ENCODE measurements around the gene FNDC3A. TPM values are rescaled to one million over a fixed set of nuclear protein-coding genes. Genes with fewer than 3 reads are reported as not detected.

The FNDC3A gene
- total RNA-seq, 1 experiment from 2014 or later: 15.6 TPM

- ChIA-PET POLR2A (ENCODE audit: unreplicated experiment) (no interaction called here), CTCF (no interaction called here)
- Histone ChIP-seq H3K27ac (ENCODE audit: low read length) (no peak overlapping the region), H4K20me1 (ENCODE audit: low read length) (no peaks in the 10 kb centered on the region), H3K9ac (ENCODE audit: low read length) (no peak overlapping the region), H3K27me3 (ENCODE audit: low read length) (no peaks in the 10 kb centered on the region), H3K9me2 (replicated peaks; ENCODE audit: low read length) (no peaks in the 10 kb centered on the region), H3K9me3 (ENCODE audit: low read length) (no peaks in the 10 kb centered on the region), H3K36me3 (ENCODE audit: low read depth, low read length) (no peaks in the 10 kb centered on the region), H3K4me3 (ENCODE audit: low read length) (no peak overlapping the region), H3F3A (ENCODE audit: low read length, unreplicated experiment) (no peaks in the 10 kb centered on the region), H3K79me2 (ENCODE audit: low read length) (no peaks in the 10 kb centered on the region), H3K4me2 (ENCODE audit: low read length) (no peak overlapping the region), H2AFZ (ENCODE audit: low read length) (no peak overlapping the region), H3K4me1 (ENCODE audit: insufficient read depth, low read length) (no peaks in the 10 kb centered on the region)
- ATAC-seq (no peak), DNase-seq (no peak)
- TF ChIP-seq CTCF (conservative IDR thresholded peaks at IDR 0.05; ENCODE audit: low read depth, low read length) (no peak), EZH2phosphoT487 (IDR thresholded peaks at IDR 0.05; ENCODE audit: borderline replicate concordance, low read length) (no peak), EZH2 (IDR thresholded peaks at IDR 0.05; ENCODE audit: low read length, unreplicated experiment) (no peak)
- no TSS peak for BruUV-seq (replicated peaks)
- intact Hi-C loops (cut with micrococcal nuclease): no loop called here
These were observed 149.1 kb downstream of the FNDC3A start for GRCh38 chr13:49124693-49125304.

- Histone ChIP-seq H3K9me3 (ENCODE audit: low read length) (no peaks in the 10 kb centered on the region), H3K36me3 (ENCODE audit: low read depth, low read length) (peaks cover 2% of the 10 kb centered on the region; the same call in 1 of the 2 replicates), H3F3A (ENCODE audit: low read length, unreplicated experiment) (no peaks in the 10 kb centered on the region), H4K20me1 (ENCODE audit: low read length) (no peaks in the 10 kb centered on the region), H3K27ac (ENCODE audit: low read length) (no peak overlapping the region), H3K4me1 (ENCODE audit: insufficient read depth, low read length) (no peaks in the 10 kb centered on the region), H3K4me3 (ENCODE audit: low read length) (no peak overlapping the region), H3K27me3 (ENCODE audit: low read length) (no peaks in the 10 kb centered on the region), H3K4me2 (ENCODE audit: low read length) (no peak overlapping the region), H2AFZ (ENCODE audit: low read length) (no peak overlapping the region), H3K9ac (ENCODE audit: low read length) (no peak overlapping the region), H3K9me2 (replicated peaks; ENCODE audit: low read length) (no peaks in the 10 kb centered on the region), H3K79me2 (ENCODE audit: low read length) (no peaks in the 10 kb centered on the region)
- ChIA-PET POLR2A (ENCODE audit: unreplicated experiment) (no interaction called here), CTCF (no interaction called here)
- no peak for DNase-seq
- TF ChIP-seq CTCF (conservative IDR thresholded peaks at IDR 0.05; ENCODE audit: low read depth, low read length): no peak
- TF ChIP-seq EZH2phosphoT487 (IDR thresholded peaks at IDR 0.05; ENCODE audit: borderline replicate concordance, low read length): no peak
- no peak for TF ChIP-seq EZH2 (IDR thresholded peaks at IDR 0.05; ENCODE audit: low read length, unreplicated experiment)
- no peak for ATAC-seq
- intact Hi-C loops (cut with micrococcal nuclease): no loop called here
- BruUV-seq (replicated peaks): no TSS peak
These were observed 150.3 kb downstream of the FNDC3A start for GRCh38 chr13:49125964-49126524.

GRCh38 chr13:49132479-49133002, 156.8 kb downstream of the FNDC3A start:
- no peak for ATAC-seq
- CTCF ChIA-PET: no interaction called here
- Histone ChIP-seq H3K9ac (ENCODE audit: low read length) (no peak overlapping the region), H3K9me2 (replicated peaks; ENCODE audit: low read length) (no peaks in the 10 kb centered on the region), H3K36me3 (ENCODE audit: low read depth, low read length) (peaks cover 19% of the 10 kb centered on the region), H3K4me1 (ENCODE audit: insufficient read depth, low read length) (no peaks in the 10 kb centered on the region), H3K27me3 (ENCODE audit: low read length) (no peaks in the 10 kb centered on the region), H3K4me3 (ENCODE audit: low read length) (no peak overlapping the region), H3F3A (ENCODE audit: low read length, unreplicated experiment) (no peaks in the 10 kb centered on the region), H3K9me3 (ENCODE audit: low read length) (no peaks in the 10 kb centered on the region), H2AFZ (ENCODE audit: low read length) (no peak overlapping the region), H3K4me2 (ENCODE audit: low read length) (no peak overlapping the region), H3K79me2 (ENCODE audit: low read length) (no peaks in the 10 kb centered on the region), H4K20me1 (ENCODE audit: low read length) (no peaks in the 10 kb centered on the region), H3K27ac (ENCODE audit: low read length) (no peak overlapping the region)
- BruUV-seq (replicated peaks): no TSS peak
- intact Hi-C loops (cut with micrococcal nuclease): no loop called here
- TF ChIP-seq EZH2 (IDR thresholded peaks at IDR 0.05; ENCODE audit: low read length, unreplicated experiment): no peak
- no peak for TF ChIP-seq EZH2phosphoT487 (IDR thresholded peaks at IDR 0.05; ENCODE audit: borderline replicate concordance, low read length)
- no peak for TF ChIP-seq CTCF (conservative IDR thresholded peaks at IDR 0.05; ENCODE audit: low read depth, low read length)
- no peak for DNase-seq
- POLR2A ChIA-PET (ENCODE audit: unreplicated experiment): no interaction called here
